ENCODE results near the gene ADCY3. TPM values are rescaled to one million over a fixed set of nuclear protein-coding genes. Genes with fewer than 3 reads are reported as not detected.

Gene ADCY3
- total and polyA plus RNA-seq, 10 of the 15 experiments (the other 5 are each of a cell fraction or from before 2014, with no cell fraction given) = 2.8 to 102 (median 50.4) TPM

DNA sequence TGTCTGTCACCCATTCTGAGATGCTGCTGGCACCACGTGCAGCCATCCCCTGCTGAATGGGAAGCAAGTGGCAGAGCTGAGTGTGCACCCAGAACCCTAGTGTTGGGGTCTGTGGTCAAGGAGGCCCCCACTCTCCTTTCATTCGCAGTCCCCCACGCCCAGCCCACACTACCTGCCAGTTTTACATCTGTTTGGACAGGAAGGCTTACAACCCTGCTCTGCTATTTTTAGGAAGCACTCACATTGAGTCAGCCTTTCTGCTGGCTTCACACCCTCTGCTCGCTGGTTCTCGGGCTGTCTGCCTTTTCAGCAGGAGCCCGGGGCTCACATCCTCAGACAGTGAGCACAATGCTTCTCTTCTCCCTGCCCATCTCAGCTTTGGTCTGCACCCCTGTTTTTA, 10.7 kb upstream of the ADCY3 start (continued):
- TF ChIP-seq, protein P1, sequence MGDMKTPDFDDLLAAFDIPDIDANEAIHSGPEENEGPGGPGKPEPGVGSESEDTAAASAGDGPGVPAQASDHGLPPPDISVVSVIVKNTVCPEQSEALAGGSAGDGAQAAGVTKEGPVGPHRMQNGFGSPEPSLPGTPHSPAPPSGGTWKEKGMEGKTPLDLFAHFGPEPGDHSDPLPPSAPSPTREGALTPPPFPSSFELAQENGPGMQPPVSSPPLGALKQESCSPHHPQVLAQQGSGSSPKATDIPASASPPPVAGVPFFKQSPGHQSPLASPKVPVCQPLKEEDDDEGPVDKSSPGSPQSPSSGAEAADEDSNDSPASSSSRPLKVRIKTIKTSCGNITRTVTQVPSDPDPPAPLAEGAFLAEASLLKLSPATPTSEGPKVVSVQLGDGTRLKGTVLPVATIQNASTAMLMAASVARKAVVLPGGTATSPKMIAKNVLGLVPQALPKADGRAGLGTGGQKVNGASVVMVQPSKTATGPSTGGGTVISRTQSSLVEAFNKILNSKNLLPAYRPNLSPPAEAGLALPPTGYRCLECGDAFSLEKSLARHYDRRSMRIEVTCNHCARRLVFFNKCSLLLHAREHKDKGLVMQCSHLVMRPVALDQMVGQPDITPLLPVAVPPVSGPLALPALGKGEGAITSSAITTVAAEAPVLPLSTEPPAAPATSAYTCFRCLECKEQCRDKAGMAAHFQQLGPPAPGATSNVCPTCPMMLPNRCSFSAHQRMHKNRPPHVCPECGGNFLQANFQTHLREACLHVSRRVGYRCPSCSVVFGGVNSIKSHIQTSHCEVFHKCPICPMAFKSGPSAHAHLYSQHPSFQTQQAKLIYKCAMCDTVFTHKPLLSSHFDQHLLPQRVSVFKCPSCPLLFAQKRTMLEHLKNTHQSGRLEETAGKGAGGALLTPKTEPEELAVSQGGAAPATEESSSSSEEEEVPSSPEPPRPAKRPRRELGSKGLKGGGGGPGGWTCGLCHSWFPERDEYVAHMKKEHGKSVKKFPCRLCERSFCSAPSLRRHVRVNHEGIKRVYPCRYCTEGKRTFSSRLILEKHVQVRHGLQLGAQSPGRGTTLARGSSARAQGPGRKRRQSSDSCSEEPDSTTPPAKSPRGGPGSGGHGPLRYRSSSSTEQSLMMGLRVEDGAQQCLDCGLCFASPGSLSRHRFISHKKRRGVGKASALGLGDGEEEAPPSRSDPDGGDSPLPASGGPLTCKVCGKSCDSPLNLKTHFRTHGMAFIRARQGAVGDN (IDR thresholded peaks at IDR 0.05) = no peak
- TF ChIP-seq NFIC (IDR thresholded peaks at IDR 0.05; ENCODE audit: low read depth, low read length) (0 out of 2 replicates have a peak, but pooled peaks have one; percentile 28), EP300 (IDR thresholded peaks at IDR 0.05; ENCODE audit: borderline replicate concordance in 1 of 2, control insufficient read depth in 1 of 2, low read depth in 2 of 2, low read length in 2 of 2) (no peak), ZNF622 (IDR thresholded peaks at IDR 0.05) (no peak), YY1 (IDR thresholded peaks at IDR 0.05; ENCODE audit: low read depth, low read length) (no peak), NR2C2 (IDR thresholded peaks at IDR 0.05; ENCODE audit: borderline replicate concordance, control insufficient read depth, insufficient read length, low read depth) (no peak), FOXM1 (IDR thresholded peaks at IDR 0.05; ENCODE audit: low read depth, low read length) (0 out of 2 replicates have a peak, but pooled peaks have one; percentile 38), BCL11A (IDR thresholded peaks at IDR 0.05; ENCODE audit: low read depth, low read length) (no peak), MTA3 (IDR thresholded peaks at IDR 0.05; ENCODE audit: borderline replicate concordance, low read length) (0 out of 2 replicates have a peak, but pooled peaks have one; percentile 42), MYC (IDR thresholded peaks at IDR 0.05; ENCODE audit: insufficient read depth, insufficient read length, insufficient replicate concordance, low read length, severe bottlenecking) (no peak), TCF7 (IDR thresholded peaks at IDR 0.05; ENCODE audit: borderline replicate concordance) (no peak), POU2F2 (IDR thresholded peaks at IDR 0.05; ENCODE audit: borderline replicate concordance, low read depth, low read length) (0 out of 3 replicates have a peak, but pooled peaks have one; percentile 11)
- TF ChIP-seq, protein P2, sequence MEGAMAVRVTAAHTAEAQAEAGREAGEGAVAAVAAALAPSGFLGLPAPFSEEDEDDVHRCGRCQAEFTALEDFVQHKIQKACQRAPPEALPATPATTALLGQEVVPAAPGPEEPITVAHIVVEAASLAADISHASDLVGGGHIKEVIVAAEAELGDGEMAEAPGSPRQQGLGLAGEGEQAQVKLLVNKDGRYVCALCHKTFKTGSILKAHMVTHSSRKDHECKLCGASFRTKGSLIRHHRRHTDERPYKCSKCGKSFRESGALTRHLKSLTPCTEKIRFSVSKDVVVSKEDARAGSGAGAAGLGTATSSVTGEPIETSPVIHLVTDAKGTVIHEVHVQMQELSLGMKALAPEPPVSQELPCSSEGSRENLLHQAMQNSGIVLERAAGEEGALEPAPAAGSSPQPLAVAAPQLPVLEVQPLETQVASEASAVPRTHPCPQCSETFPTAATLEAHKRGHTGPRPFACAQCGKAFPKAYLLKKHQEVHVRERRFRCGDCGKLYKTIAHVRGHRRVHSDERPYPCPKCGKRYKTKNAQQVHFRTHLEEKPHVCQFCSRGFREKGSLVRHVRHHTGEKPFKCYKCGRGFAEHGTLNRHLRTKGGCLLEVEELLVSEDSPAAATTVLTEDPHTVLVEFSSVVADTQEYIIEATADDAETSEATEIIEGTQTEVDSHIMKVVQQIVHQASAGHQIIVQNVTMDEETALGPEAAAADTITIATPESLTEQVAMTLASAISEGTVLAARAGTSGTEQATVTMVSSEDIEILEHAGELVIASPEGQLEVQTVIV (IDR thresholded peaks at IDR 0.05; ENCODE audit: borderline replicate concordance, partially characterized antibody) = no peak
- TF ChIP-seq, protein P3, sequence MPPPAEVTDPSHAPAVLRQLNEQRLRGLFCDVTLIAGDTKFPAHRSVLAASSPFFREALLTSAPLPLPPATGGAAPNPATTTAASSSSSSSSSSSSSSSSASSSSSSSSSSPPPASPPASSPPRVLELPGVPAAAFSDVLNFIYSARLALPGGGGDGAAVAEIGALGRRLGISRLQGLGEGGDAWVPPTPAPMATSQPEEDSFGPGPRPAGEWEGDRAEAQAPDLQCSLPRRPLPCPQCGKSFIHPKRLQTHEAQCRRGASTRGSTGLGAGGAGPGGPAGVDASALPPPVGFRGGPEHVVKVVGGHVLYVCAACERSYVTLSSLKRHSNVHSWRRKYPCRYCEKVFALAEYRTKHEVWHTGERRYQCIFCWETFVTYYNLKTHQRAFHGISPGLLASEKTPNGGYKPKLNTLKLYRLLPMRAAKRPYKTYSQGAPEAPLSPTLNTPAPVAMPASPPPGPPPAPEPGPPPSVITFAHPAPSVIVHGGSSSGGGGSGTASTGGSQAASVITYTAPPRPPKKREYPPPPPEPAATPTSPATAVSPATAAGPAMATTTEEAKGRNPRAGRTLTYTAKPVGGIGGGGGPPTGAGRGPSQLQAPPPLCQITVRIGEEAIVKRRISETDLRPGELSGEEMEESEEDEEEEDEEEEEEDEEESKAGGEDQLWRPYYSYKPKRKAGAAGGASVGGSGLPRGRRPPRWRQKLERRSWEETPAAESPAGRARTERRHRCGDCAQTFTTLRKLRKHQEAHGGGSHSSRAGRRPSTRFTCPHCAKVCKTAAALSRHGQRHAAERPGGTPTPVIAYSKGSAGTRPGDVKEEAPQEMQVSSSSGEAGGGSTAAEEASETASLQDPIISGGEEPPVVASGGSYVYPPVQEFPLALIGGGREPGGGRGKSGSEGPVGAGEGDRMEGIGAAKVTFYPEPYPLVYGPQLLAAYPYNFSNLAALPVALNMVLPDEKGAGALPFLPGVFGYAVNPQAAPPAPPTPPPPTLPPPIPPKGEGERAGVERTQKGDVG (CRISPR knock-in tag; IDR thresholded peaks at IDR 0.05) = no peak
- TF ChIP-seq, protein P4, sequence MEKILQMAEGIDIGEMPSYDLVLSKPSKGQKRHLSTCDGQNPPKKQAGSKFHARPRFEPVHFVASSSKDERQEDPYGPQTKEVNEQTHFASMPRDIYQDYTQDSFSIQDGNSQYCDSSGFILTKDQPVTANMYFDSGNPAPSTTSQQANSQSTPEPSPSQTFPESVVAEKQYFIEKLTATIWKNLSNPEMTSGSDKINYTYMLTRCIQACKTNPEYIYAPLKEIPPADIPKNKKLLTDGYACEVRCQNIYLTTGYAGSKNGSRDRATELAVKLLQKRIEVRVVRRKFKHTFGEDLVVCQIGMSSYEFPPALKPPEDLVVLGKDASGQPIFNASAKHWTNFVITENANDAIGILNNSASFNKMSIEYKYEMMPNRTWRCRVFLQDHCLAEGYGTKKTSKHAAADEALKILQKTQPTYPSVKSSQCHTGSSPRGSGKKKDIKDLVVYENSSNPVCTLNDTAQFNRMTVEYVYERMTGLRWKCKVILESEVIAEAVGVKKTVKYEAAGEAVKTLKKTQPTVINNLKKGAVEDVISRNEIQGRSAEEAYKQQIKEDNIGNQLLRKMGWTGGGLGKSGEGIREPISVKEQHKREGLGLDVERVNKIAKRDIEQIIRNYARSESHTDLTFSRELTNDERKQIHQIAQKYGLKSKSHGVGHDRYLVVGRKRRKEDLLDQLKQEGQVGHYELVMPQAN (conservative IDR thresholded peaks at IDR 0.05) = no peak
- TF ChIP-seq, protein P5, sequence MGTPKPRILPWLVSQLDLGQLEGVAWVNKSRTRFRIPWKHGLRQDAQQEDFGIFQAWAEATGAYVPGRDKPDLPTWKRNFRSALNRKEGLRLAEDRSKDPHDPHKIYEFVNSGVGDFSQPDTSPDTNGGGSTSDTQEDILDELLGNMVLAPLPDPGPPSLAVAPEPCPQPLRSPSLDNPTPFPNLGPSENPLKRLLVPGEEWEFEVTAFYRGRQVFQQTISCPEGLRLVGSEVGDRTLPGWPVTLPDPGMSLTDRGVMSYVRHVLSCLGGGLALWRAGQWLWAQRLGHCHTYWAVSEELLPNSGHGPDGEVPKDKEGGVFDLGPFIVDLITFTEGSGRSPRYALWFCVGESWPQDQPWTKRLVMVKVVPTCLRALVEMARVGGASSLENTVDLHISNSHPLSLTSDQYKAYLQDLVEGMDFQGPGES (IDR thresholded peaks at IDR 0.05) = no peak
